Ishikawa (cell line): ENCODE results near the gene PGLYRP2.

Source experiments
- CEBPB ChIP-seq: IDR thresholded peaks from 2 replicates; pipeline ENCODE4 v1.6.1; 2012
- CREB1 ChIP-seq: IDR thresholded peaks from 2 replicates; pipeline ENCODE4 v1.6.1; 2012; ENCODE audit warnings: low read depth
- MAX ChIP-seq: IDR thresholded peaks from 2 replicates; pipeline ENCODE4 v1.6.1; 2012
- ZBTB7A ChIP-seq: IDR thresholded peaks from 2 replicates; pipeline ENCODE4 v1.6.1; 2012; ENCODE audit warnings: low read depth
- TF ChIP-seq, protein P1 (sequence below): IDR thresholded peaks from 2 replicates; pipeline ENCODE4 v1.6.1; 2012; ENCODE audit warnings: low read depth, mild to moderate bottlenecking

GRCh38 chr19:15430526-15431120 lies 48.7 kb downstream of the PGLYRP2 start:
- no peak for TF ChIP-seq ZBTB7A
- TF ChIP-seq CREB1, result no peak
- TF ChIP-seq, protein P1, sequence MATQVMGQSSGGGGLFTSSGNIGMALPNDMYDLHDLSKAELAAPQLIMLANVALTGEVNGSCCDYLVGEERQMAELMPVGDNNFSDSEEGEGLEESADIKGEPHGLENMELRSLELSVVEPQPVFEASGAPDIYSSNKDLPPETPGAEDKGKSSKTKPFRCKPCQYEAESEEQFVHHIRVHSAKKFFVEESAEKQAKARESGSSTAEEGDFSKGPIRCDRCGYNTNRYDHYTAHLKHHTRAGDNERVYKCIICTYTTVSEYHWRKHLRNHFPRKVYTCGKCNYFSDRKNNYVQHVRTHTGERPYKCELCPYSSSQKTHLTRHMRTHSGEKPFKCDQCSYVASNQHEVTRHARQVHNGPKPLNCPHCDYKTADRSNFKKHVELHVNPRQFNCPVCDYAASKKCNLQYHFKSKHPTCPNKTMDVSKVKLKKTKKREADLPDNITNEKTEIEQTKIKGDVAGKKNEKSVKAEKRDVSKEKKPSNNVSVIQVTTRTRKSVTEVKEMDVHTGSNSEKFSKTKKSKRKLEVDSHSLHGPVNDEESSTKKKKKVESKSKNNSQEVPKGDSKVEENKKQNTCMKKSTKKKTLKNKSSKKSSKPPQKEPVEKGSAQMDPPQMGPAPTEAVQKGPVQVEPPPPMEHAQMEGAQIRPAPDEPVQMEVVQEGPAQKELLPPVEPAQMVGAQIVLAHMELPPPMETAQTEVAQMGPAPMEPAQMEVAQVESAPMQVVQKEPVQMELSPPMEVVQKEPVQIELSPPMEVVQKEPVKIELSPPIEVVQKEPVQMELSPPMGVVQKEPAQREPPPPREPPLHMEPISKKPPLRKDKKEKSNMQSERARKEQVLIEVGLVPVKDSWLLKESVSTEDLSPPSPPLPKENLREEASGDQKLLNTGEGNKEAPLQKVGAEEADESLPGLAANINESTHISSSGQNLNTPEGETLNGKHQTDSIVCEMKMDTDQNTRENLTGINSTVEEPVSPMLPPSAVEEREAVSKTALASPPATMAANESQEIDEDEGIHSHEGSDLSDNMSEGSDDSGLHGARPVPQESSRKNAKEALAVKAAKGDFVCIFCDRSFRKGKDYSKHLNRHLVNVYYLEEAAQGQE, result no peak
- TF ChIP-seq MAX, result no peak
- no peak for TF ChIP-seq CEBPB
